OCI-LY7 (cell line): Measurements from ENCODE around the gene BFAR. TPM values are rescaled to one million over a fixed set of nuclear protein-coding genes. Genes with fewer than 3 reads are reported as not detected.

Experiments used
- BruUV-seq: library from RNA; stranded (reverse); fragments of 400-500 nt; replicated peaks from 2 replicates; lab custom pipeline; 2021; lab: Mats Ljungman, UMichigan
- CTCF ChIA-PET: fragments of 300-600 bp; sonication (Branson Sonifier 250); formaldehyde crosslinking; loops from one replicate; lab custom pipeline; 2022; ENCODE audit warnings: antibody characterized with exemption; ENCODE audit not compliant: unreplicated experiment; lab: Charles Lee
- POLR2A ChIA-PET: fragments of 300-600 bp; sonication (Branson Sonifier 250); formaldehyde crosslinking; loops from one replicate; lab custom pipeline; 2022; ENCODE audit warnings: antibody characterized with exemption; lab: Charles Lee
- DNase-seq: peaks from one replicate; pipeline ENCODE4 v3.0.0-alpha.2; 2015; ENCODE audit warnings: low spot score
- H2AFZ ChIP-seq: fragments of 200-600 bp; sonication (generic), shearing (Covaris generic); 2 replicates; pipeline ENCODE4 v1.6.1; 2014; ENCODE audit warnings: mild to moderate bottlenecking, antibody characterized with exemption, low read length, moderate library complexity
- H3K27ac ChIP-seq: fragments of 200-600 bp; sonication (generic); 2 replicates; pipeline ENCODE4 v1.5.1; 2014; ENCODE audit warnings: mixed run types, low read depth, mild to moderate bottlenecking, moderate library complexity, low read length, inconsistent platforms; ENCODE audit not compliant: poor library complexity, severe bottlenecking
- H3K36me3 ChIP-seq: fragments of 200-600 bp; sonication (generic); 2 replicates; pipeline ENCODE4 v1.6.1; 2014; ENCODE audit warnings: mild to moderate bottlenecking, antibody characterized with exemption, low read length, moderate library complexity, mixed read lengths; ENCODE audit not compliant: insufficient read depth
- H3K4me1 ChIP-seq: fragments of 200-600 bp; sonication (generic); 2 replicates; pipeline ENCODE4 v1.5.1; 2014; ENCODE audit warnings: mild to moderate bottlenecking, low read length; ENCODE audit not compliant: insufficient read depth, poor library complexity, severe bottlenecking
- H3K4me2 ChIP-seq: fragments of 200-600 bp; sonication (generic); 2 replicates; pipeline ENCODE4 v1.6.1; 2014; ENCODE audit warnings: mild to moderate bottlenecking, low read length
- H3K4me3 ChIP-seq: fragments of 200-600 bp; sonication (generic); 2 replicates; pipeline ENCODE4 v1.5.1; 2014; ENCODE audit warnings: mild to moderate bottlenecking, low read depth, low read length; ENCODE audit not compliant: poor library complexity, severe bottlenecking
- H3K79me2 ChIP-seq: fragments of 200-600 bp; sonication (generic); 2 replicates; pipeline ENCODE4 v1.6.1; 2016; ENCODE audit warnings: low read depth, mild to moderate bottlenecking, low read length, moderate library complexity, mixed read lengths; ENCODE audit not compliant: insufficient read depth
- H3K9me2 ChIP-seq: fragments of 200-600 bp; sonication (generic); 2 replicates; pipeline ENCODE4 v1.6.1; 2016; ENCODE audit warnings: mild to moderate bottlenecking, low read length, mixed read lengths; ENCODE audit not compliant: insufficient read depth
- H3K9me3 ChIP-seq: fragments of 200-600 bp; sonication (generic); 2 replicates; pipeline ENCODE4 v1.6.1; 2014; ENCODE audit warnings: mild to moderate bottlenecking, mixed run types, low read length, mixed read lengths
- H4K20me1 ChIP-seq: fragments of 200-600 bp; sonication (generic); 2 replicates; pipeline ENCODE4 v1.6.1; 2014; ENCODE audit warnings: mild to moderate bottlenecking, antibody characterized with exemption, low read length, moderate library complexity, mixed read lengths; ENCODE audit not compliant: insufficient read depth
- EZH2phosphoT487 ChIP-seq: fragments of 200-600 bp; sonication (generic); IDR thresholded peaks from 2 replicates; pipeline ENCODE4 v1.6.1; 2018; ENCODE audit warnings: low read depth, borderline replicate concordance, mild to moderate bottlenecking, mixed run types, antibody characterized with exemption, low read length, moderate library complexity, mixed read lengths
- intact Hi-C: fragments of 100-400 bp; cut with micrococcal nuclease; formaldehyde crosslinking; loops from one replicate; pipeline ENCODE4 v1.10.0; 2022; ENCODE audit not compliant: unreplicated experiment
- total RNA-seq, 2 experiments: library from RNA; depleted of rRNA in 1 of 2; stranded (reverse); fragments of >200 nt in 1 of 2; shearing (Covaris generic) in 1 of 2; gene quantifications; 2 replicates each; pipeline ENCODE4 v1.2.3, GENCODE V29; 2014 to 2022
- TF ChIP-seq, protein P1 (sequence below): fragments of 200-600 bp; sonication (generic); conservative IDR thresholded peaks from 2 replicates; pipeline ENCODE4 v1.5.1; 2014; ENCODE audit warnings: mild to moderate bottlenecking, antibody characterized with exemption, low read length, moderate library complexity, mixed read lengths

The BFAR gene
- total RNA-seq, 2 experiments from 2014 or later = 36.7 to 63.4 TPM

DNA sequence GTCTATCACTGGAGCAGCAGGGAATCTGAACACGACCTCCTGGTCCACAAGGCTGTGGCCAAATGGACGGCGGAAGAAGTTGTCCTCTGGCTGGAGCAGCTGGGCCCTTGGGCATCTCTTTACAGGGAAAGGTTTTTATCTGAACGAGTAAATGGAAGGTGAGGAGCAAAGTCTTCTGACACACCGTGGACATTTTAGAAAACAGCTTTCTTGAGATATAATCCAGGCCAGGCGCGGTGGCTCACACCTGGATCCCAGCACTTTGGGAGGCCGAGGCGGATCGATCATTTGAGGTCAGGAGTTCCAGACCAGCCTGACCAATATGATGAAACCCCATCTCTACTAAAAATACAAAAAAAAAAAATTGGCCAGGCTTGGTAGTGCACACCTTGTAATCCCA lies 17.1 kb downstream of the BFAR start:
- TF ChIP-seq EZH2phosphoT487 = no peak
- TF ChIP-seq, protein P1, sequence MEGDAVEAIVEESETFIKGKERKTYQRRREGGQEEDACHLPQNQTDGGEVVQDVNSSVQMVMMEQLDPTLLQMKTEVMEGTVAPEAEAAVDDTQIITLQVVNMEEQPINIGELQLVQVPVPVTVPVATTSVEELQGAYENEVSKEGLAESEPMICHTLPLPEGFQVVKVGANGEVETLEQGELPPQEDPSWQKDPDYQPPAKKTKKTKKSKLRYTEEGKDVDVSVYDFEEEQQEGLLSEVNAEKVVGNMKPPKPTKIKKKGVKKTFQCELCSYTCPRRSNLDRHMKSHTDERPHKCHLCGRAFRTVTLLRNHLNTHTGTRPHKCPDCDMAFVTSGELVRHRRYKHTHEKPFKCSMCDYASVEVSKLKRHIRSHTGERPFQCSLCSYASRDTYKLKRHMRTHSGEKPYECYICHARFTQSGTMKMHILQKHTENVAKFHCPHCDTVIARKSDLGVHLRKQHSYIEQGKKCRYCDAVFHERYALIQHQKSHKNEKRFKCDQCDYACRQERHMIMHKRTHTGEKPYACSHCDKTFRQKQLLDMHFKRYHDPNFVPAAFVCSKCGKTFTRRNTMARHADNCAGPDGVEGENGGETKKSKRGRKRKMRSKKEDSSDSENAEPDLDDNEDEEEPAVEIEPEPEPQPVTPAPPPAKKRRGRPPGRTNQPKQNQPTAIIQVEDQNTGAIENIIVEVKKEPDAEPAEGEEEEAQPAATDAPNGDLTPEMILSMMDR = no peak
- Histone ChIP-seq H3K36me3 (peaks cover 96% of the 10 kb centered on the region), H3K4me1 (no peaks in the 10 kb centered on the region), H3K27ac (no peak overlapping the region), H4K20me1 (no peaks in the 10 kb centered on the region), H3K9me3 (no peaks in the 10 kb centered on the region), H3K4me2 (no peak overlapping the region), H3K4me3 (no peak overlapping the region), H3K79me2 (peaks cover 12% of the 10 kb centered on the region; the same call in 1 of the 2 replicates), H2AFZ (no peak overlapping the region), H3K9me2 (no peaks in the 10 kb centered on the region)
- CTCF ChIA-PET = no interaction called here
- BruUV-seq = no TSS peak
- POLR2A ChIA-PET = no interaction called here
- intact Hi-C loops = no loop called here
- no peak for DNase-seq

GRCh38 chr16:14650629-14651028 lies 17.9 kb downstream of the BFAR start:
- peaks cover 8% of the 10 kb centered on the region; the same call in 1 of the 2 replicates for H3K79me2 ChIP-seq
- no peak for DNase-seq
- H3K4me2 ChIP-seq = no peak overlapping the region
- intact Hi-C loops = no loop called here
- no peaks in the 10 kb centered on the region for H3K9me3 ChIP-seq
- H4K20me1 ChIP-seq = no peaks in the 10 kb centered on the region
- no peak overlapping the region for H2AFZ ChIP-seq
- POLR2A ChIA-PET = interaction anchor here (0.5 kb wide), 1 partner anchor 1345 kb away, joined by 3 read pairs; no protein-coding TSS in a partner anchor
- H3K9me2 ChIP-seq = no peaks in the 10 kb centered on the region
- no peaks in the 10 kb centered on the region for H3K4me1 ChIP-seq
- peaks cover 95% of the 10 kb centered on the region for H3K36me3 ChIP-seq
- H3K4me3 ChIP-seq = no peak overlapping the region
- BruUV-seq = no TSS peak
- no peak overlapping the region for H3K27ac ChIP-seq
- CTCF ChIA-PET = no interaction called here
- no peak for TF ChIP-seq EZH2phosphoT487
- TF ChIP-seq, protein P1 = no peak

- Histone ChIP-seq H3K36me3 (peaks cover 95% of the 10 kb centered on the region), H3K27ac (no peak overlapping the region), H3K4me3 (no peak overlapping the region), H3K4me2 (no peak overlapping the region), H3K9me3 (no peaks in the 10 kb centered on the region), H3K9me2 (no peaks in the 10 kb centered on the region), H2AFZ (no peak overlapping the region), H3K4me1 (peaks cover 4% of the 10 kb centered on the region), H3K79me2 (peaks cover 4% of the 10 kb centered on the region; the same call in 1 of the 2 replicates), H4K20me1 (no peaks in the 10 kb centered on the region)
- TF ChIP-seq EZH2phosphoT487 = no peak
- TF ChIP-seq, protein P1 = no peak
- DNase-seq = no peak
- CTCF ChIA-PET = no interaction called here
- POLR2A ChIA-PET = interaction anchor here (1.7 kb wide), 1 partner anchor 15 kb away, joined by 3 read pairs; no protein-coding TSS in a partner anchor
- BruUV-seq = no TSS peak
- intact Hi-C loops = no loop called here
Observed at GRCh38 chr16:14652726-14653125, 20.0 kb downstream of the BFAR start.
